ENCODE data around the gene CFAP47.
"Not testable (repeated sequence)": the region's sequence is repeated elsewhere in the genome, so short reads cannot be mapped to it uniquely, and the experiment has no call there.

CFAP47 gene

GRCh38 chrX:36218801-36219200, 299.3 kb downstream of the CFAP47 start:
- H3K4me3 ChIP-seq (ENCODE audit: low read length), result no peak overlapping the region
- DNase-seq (ENCODE audit: low read depth, low spot score), result no peak

DNA sequence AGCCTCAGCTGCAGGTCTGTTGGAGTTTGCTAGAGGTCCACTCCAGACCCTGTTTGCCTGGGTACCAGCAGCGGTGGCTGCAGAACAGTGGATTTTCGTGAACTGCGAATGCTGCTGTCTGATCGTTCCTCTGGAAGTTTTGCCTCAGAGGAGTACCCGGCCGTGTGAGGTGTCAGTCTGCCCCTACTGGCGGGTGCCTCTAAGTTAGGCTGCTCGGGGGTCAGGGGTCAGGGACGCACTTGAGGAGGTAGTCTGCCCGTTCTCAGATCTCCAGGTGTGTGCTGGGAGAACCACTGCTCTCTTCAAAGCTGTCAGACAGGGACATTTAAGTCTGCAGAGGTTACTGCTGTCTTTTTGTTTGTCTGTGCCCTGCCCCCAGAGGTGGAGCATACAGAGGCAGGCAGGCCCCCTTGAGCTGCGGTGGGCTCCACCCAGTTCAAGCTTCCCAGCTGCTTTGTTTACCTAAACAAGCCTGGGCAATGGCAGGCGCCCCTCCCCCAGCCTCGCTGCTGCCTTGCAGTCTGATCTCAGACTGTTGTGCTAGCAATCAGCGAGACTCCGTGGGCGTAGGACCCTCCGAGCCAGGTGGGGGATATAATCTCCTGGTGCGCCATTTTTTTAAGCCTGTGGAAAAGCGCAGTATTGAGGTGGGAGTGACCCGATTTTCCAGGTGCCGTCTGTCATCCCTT, 315.4 kb downstream of the CFAP47 start:
- not testable (repeated sequence) for H3K4me3 ChIP-seq (ENCODE audit: low read length); DNase-seq (ENCODE audit: low read depth, low spot score)

GRCh38 chrX:36241397-36241796, 321.9 kb downstream of the CFAP47 start:
- H3K4me3 ChIP-seq (ENCODE audit: low read length), result no peak overlapping the region
- DNase-seq (ENCODE audit: low read depth, low spot score), result no peak

DNA sequence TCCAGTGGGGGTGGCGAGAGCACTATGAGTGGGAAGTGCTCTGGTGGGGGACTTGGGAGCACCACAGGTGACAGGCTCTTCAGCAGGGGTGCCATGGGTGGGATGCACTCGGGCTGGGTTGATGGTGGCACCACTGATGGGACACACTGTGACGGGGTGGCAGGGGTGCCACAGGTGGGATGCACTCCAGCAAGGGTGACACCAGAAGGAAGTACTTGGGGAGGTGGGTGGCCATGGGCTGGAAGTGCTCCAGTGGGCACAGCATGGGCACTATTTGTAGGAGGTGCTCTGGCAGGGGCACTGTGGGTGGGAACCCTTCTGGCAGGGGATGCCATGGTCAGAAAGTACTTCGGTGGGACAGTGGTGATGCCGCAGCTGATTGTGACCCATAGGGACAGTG, 346.6 kb downstream of the CFAP47 start:
- H3K4me3 ChIP-seq (ENCODE audit: low read length), result no peak overlapping the region
- DNase-seq (ENCODE audit: low read depth, low spot score), result no peak

DNA sequence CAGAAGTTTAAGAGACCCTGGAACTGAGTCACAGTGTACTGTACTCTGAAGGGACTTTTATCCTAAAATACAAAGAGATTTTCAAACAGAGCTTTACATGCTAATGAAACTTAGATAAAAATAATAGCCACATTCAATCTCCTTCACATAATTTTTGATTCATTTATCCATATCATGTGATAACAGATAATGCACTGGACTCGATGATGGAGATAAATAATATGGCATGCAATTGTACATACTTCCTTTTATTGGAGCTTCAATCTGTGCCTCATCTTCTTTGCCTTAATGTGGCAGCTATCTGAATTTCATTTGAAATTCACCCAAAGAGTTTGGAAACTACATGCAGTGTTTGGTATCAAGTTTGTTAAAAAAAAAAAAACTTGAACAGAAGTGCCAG, 390.6 kb downstream of the CFAP47 start:
- DNase-seq (ENCODE audit: low read depth, low spot score), result no peak
- H3K4me3 ChIP-seq (ENCODE audit: low read length), result no peak overlapping the region

DNA sequence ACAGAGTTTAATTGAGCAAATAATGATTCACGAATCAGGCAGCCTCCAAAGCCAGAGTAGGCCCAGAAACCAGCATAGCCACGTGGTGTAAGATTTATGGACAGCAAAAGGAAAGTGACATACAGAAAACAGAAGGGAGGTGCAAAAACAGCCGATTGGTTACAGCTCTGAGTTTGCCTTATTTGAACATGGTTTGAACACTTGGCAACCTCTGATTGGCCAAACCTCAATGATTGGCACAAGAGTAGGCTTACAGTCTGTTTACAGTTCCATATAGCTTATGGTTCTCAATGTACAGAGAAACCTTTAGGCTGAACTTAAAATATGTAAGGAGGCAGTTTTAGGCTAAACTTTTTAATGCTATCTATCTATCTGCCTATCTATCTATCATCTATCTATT, 394.8 kb downstream of the CFAP47 start:
- H3K4me3 ChIP-seq (ENCODE audit: low read length), result no peak overlapping the region
- peak; percentile 1 for DNase-seq (ENCODE audit: low read depth, low spot score)

- DNase-seq (ENCODE audit: low read depth, low spot score), result no peak
- H3K4me3 ChIP-seq (ENCODE audit: low read length), result no peak overlapping the region
Measured at GRCh38 chrX:36334572-36334971, 415.0 kb downstream of the CFAP47 start.

DNA sequence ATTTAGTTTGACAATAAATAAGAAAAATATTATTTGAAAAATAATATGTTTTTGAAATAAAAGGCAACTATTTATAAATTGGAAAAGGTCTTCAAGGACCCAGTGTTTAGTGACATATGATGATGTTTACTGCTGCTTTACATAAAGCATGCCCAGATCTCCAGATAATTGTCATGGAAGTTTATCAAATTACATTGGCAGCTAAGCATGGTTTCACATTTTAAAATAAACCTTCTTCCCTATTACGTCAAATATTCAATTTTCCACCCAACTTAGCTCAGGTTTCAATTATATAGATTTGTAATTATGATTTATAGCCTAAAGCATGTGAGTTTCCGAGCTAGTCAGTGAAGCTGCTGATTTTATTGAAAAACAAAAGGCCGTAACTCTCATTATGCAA, 417.2 kb downstream of the CFAP47 start:
- no peak overlapping the region for H3K4me3 ChIP-seq (ENCODE audit: low read length)
- no peak for DNase-seq (ENCODE audit: low read depth, low spot score)

- no peak for DNase-seq (ENCODE audit: low read depth, low spot score)
- H3K4me3 ChIP-seq (ENCODE audit: low read length), result no peak overlapping the region
Measured at GRCh38 chrX:36344301-36344700, 424.8 kb downstream of the CFAP47 start.

DNA sequence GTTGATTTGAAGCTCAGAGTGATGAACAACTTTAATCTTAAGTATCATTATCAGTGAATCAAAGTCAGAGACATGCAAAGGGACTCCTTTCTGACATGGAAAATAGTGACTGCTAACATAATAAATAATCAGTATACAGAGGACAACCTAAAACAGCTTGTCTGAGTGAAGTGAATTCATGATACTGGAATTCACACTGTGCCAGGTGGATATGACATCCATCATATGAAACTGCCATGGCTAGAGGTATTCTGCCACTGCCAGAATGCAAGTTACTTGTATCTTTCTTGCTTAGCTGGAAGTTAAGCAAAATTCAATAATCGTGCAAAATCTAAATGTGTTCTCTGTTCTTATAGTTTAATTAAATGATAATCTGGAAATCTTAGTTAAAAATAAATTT, 429.0 kb downstream of the CFAP47 start:
- H3K4me3 ChIP-seq (ENCODE audit: low read length), result no peak overlapping the region
- DNase-seq (ENCODE audit: low read depth, low spot score), result no peak

GRCh38 chrX:36357855-36358254, 438.3 kb downstream of the CFAP47 start:
- no peak overlapping the region for H3K4me3 ChIP-seq (ENCODE audit: low read length)
- no peak for DNase-seq (ENCODE audit: low read depth, low spot score)

GRCh38 chrX:36364262-36364661, 444.7 kb downstream of the CFAP47 start:
- H3K4me3 ChIP-seq (ENCODE audit: low read length), result no peak overlapping the region
- no peak for DNase-seq (ENCODE audit: low read depth, low spot score)

DNA sequence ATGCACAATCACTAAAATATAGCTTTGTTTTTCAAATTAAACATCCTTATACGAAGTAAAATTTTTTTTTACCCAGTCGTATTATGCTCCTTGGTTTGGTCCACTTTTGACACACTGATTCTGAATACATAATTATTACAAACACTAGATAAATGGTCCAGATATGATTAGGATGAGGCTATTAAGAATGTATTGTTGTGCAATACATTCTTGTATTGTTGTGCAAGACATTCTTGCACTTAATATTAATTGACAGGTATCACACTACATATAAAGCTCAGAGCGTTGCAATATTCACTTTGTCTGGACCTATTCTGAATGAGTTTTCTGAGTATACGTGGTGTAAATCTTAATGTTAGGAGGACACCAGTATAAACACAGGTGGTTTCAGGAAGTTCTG, 464.0 kb downstream of the CFAP47 start:
- DNase-seq (ENCODE audit: low read depth, low spot score), result no peak
- no peak overlapping the region for H3K4me3 ChIP-seq (ENCODE audit: low read length)

GRCh38 chrX:36388901-36389300, 469.4 kb downstream of the CFAP47 start:
- H3K4me3 ChIP-seq (ENCODE audit: low read length), result no peak overlapping the region
- no peak for DNase-seq (ENCODE audit: low read depth, low spot score)

- no peak overlapping the region for H3K4me3 ChIP-seq (ENCODE audit: low read length)
- no peak for DNase-seq (ENCODE audit: low read depth, low spot score)
Measured at GRCh38 chrX:36401774-36402173, 482.2 kb downstream of the CFAP47 start.

DNA sequence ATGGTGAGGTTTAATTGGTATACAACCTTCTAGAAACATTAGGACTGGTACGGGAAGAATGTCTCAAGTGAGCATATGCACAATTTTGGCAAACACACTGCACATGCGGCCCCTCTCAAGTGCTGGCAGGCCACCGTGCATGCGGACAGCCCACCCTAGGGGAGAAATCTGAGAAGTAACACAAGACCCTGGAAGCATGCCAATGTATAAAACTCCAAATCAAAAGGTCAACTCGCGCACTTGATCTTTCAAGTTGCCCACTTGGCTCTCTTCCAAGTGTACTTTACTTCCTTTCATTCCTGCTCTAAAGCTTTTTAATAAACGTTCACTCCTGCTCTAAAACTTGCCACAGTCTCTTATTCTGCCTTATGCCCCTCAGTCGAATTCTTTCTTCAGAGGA, 488.3 kb downstream of the CFAP47 start:
- no peak for DNase-seq (ENCODE audit: low read depth, low spot score)
- no peak overlapping the region for H3K4me3 ChIP-seq (ENCODE audit: low read length)

DNA sequence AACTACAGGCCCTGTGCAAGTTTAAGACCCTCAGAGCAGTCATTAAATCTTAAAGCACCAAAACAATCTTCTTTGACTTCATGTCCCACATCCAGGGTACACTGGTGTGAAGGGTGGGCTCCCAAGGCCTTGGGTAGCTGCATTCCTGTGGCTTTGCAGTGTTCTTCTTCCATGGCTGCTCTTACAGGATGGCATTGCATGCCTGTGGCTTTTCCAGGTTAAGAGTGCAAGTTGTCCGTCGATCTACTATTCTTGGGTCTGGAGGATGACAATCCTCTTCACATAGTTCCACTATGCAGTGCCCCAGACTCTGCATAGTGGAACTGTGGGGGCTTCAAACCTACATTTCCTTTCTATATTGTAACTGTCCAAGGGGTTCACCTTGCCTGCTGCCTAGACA, 494.5 kb downstream of the CFAP47 start:
- DNase-seq (ENCODE audit: low read depth, low spot score), result no peak
- H3K4me3 ChIP-seq (ENCODE audit: low read length), result no peak overlapping the region

- no peak overlapping the region for H3K4me3 ChIP-seq (ENCODE audit: low read length)
- DNase-seq (ENCODE audit: low read depth, low spot score), result no peak
Measured at GRCh38 chrX:36422368-36422767, 502.8 kb downstream of the CFAP47 start.

GRCh38 chrX:36431819-36432218, 512.3 kb downstream of the CFAP47 start:
- no peak for DNase-seq (ENCODE audit: low read depth, low spot score)
- H3K4me3 ChIP-seq (ENCODE audit: low read length), result no peak overlapping the region

- DNase-seq (ENCODE audit: low read depth, low spot score), result no peak
Measured at GRCh38 chrX:36434522-36434921, 515.0 kb downstream of the CFAP47 start.

More at GRCh38 chrX:36434522-36434921, 515.0 kb downstream of the CFAP47 start:
- H3K4me3 ChIP-seq (ENCODE audit: low read length), result no peak overlapping the region

Data from Jurkat, Clone E6-1 (cell line).